Activated naive CD8-positive, alpha-beta T cell treated with anti-CD3 and anti-CD28 coated beads, Interleukin-2, amount 10 ng/mL, durations not matched to agents 7 days and 5 days (primary cell): ENCODE measurements around the gene CPED1. TPM values are rescaled to one million over a fixed set of nuclear protein-coding genes. Genes with fewer than 3 reads are reported as not detected.
"Not testable (repeated sequence)": the region's sequence is repeated elsewhere in the genome, so short reads cannot be mapped to it uniquely, and the experiment has no call there.

ENCODE experiments used
- ATAC-seq: fragments of 150-1000 bp; cut with Tn5 transposase; one replicate; pipeline ENCODE4 v1.10.0; 2021; ENCODE audit warnings: low read depth, moderate library complexity
- POLR2A ChIA-PET: fragments of 350-600 bp; sonication (Branson Sonifier 250); formaldehyde crosslinking; loops from one replicate; lab custom pipeline; 2021; ENCODE audit warnings: antibody characterized with exemption; lab: Charles Lee
- DNase-seq: peaks from one replicate; pipeline ENCODE4 v3.0.0; 2021
- H3K27ac Mint-ChIP-seq: one replicate; pipeline ENCODE4 v1.8.0; 2022; ENCODE audit warnings: mild to moderate bottlenecking, mixed read lengths
- H3K27me3 Mint-ChIP-seq: one replicate; pipeline ENCODE4 v1.8.0; 2022; ENCODE audit warnings: mild to moderate bottlenecking, moderate library complexity, mixed read lengths
- H3K36me3 Mint-ChIP-seq: one replicate; pipeline ENCODE4 v1.8.0; 2021; ENCODE audit warnings: mild to moderate bottlenecking, mixed read lengths
- H3K4me1 Mint-ChIP-seq: one replicate; pipeline ENCODE4 v1.8.0; 2021; ENCODE audit warnings: mixed read lengths
- H3K4me3 Mint-ChIP-seq: one replicate; pipeline ENCODE4 v1.8.0; 2022; ENCODE audit warnings: mild to moderate bottlenecking, moderate library complexity, mixed read lengths
- H3K9me3 Mint-ChIP-seq: one replicate; pipeline ENCODE4 v1.8.0; 2021; ENCODE audit warnings: mixed read lengths
- total RNA-seq, 2 experiments: library from RNA; stranded (reverse); gene quantifications; one replicate each; pipeline ENCODE4 v1.2.3, GENCODE V29; 2021

The CPED1 gene
- total RNA-seq, 2 experiments from 2014 or later: not detected

DNA sequence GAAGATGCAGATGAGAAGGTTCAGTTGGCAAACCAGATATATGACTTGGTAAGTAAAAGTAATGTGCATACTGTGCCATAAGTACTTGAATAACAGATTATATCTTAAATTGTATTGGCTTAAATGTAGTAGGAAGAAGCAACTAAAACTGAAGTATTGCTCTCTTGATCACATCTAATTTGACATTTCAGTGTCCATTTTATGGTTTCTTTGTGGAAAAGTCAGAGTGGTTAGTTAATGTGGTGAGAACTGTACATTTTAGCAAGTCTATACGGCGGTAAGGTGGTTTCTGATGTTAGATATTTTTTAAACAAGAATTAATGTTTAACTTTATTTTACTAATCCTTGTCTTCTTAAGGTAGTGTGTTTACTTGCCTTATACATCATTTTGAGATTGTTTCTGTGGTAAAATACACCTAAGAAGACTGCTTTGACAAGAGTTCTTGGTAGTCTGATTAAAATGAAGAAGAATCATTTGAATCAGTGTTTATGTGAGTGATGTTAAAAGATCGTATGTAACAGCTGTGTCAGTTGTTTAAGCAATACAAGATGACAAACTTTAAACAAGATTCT, 32.8 kb upstream of the CPED1 start:
- Mint-ChIP-seq H3K36me3 (peaks cover 26% of the 10 kb centered on the region), H3K4me1 (peaks cover 9% of the 10 kb centered on the region), H3K27ac (no peak overlapping the region), H3K27me3 (no peaks in the 10 kb centered on the region), H3K4me3 (no peak overlapping the region), H3K9me3 (no peaks in the 10 kb centered on the region)
- DNase-seq: no peak
- POLR2A ChIA-PET: no interaction called here
- ATAC-seq: no peak

DNA sequence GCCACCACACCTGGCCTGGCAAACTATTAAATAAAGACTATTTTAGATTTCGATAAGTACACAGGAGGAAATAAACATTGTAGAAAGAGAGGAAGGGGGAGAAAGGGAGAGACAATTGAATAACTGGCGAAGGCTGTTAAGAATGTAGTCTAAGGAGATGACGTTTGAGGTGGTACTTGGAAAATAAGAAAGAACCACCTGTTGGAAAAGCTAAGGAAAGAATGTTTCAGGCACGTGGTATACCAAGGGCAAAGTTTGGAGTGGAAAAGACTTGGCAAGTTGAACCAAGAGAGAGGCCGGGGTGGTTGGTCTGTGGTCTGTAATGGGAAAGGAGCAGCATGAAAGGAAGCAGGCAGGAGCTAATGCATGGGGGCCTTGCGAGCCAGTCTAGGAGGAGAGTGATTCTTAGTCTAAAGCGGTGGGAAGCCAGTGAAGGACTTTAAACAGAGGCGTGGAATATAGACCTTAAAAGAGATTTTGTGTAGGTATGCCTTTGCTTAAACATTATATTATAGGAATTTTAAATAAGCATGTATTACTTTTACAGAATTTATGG, 28.5 kb upstream of the CPED1 start:
- H3K4me1 Mint-ChIP-seq: peaks cover 4% of the 10 kb centered on the region
- H3K4me3 Mint-ChIP-seq: no peak overlapping the region
- POLR2A ChIA-PET: interaction anchor here (1.0 kb wide), 1 partner anchor 9 kb away, joined by 4 read pairs; the partner anchor contains the start of gene ING3
- no peak overlapping the region for H3K27ac Mint-ChIP-seq
- DNase-seq (no peak), ATAC-seq (no peak)
- H3K36me3 Mint-ChIP-seq: peaks cover 26% of the 10 kb centered on the region
- no peaks in the 10 kb centered on the region for H3K27me3 Mint-ChIP-seq
- no peaks in the 10 kb centered on the region for H3K9me3 Mint-ChIP-seq

DNA sequence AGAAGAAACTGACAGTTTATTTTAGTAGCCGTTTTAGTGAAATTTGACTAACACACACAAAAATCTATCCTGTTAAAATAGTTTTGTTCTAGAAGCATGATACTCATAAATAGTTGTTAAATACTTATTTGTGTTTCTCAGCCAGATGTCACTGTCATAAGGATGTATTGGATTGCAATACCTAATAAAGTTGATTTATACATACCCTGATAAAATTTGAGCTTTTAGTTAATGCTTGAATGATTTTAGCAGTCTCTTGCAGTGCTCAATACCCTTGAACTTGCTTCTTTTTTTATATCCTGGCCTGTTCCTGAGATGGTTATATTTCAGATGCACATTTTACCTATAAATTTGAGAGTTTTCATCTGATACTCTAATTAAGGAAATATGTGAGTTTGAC, 27.8 kb upstream of the CPED1 start:
- H3K36me3 Mint-ChIP-seq: peaks cover 24% of the 10 kb centered on the region
- no peak for DNase-seq
- H3K27ac Mint-ChIP-seq: no peak overlapping the region
- peaks cover 4% of the 10 kb centered on the region for H3K4me1 Mint-ChIP-seq
- no peak for ATAC-seq
- no peaks in the 10 kb centered on the region for H3K9me3 Mint-ChIP-seq
- no peak overlapping the region for H3K4me3 Mint-ChIP-seq
- no peaks in the 10 kb centered on the region for H3K27me3 Mint-ChIP-seq
- POLR2A ChIA-PET: interaction anchor here (1.0 kb wide), 1 partner anchor 10 kb away, joined by 4 read pairs; the partner anchor contains the start of gene ING3

DNA sequence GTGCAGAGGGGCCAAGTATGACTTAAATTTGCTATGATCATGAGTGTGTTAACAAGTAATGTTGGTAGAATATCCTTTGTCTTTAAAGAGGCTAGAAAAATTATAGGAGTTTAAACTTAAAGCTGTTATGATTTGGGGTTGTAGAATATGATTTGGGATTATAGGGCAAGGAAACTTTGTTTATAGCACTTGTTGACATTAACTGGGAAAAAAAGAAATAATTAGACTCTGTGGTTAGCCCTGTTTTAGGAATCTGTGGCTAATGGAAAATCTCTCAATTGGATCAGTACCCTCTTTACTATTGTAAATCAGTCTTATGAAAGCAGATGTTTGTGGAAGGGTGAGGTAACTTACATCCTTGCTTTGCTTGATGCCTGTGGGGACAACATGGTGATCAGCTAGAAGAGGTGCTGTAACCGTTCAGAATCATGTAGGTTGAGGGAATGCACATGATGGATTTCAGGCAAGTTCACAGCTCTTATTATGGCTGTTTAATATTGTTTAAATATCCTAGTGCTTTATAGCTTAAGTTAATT, 26.8 kb upstream of the CPED1 start:
- no peak for DNase-seq
- no peak overlapping the region for H3K4me3 Mint-ChIP-seq
- POLR2A ChIA-PET: no interaction called here
- H3K27ac Mint-ChIP-seq: no peak overlapping the region
- H3K9me3 Mint-ChIP-seq: no peaks in the 10 kb centered on the region
- no peak for ATAC-seq
- H3K27me3 Mint-ChIP-seq: no peaks in the 10 kb centered on the region
- H3K4me1 Mint-ChIP-seq: peaks cover 4% of the 10 kb centered on the region
- H3K36me3 Mint-ChIP-seq: peaks cover 28% of the 10 kb centered on the region

DNA sequence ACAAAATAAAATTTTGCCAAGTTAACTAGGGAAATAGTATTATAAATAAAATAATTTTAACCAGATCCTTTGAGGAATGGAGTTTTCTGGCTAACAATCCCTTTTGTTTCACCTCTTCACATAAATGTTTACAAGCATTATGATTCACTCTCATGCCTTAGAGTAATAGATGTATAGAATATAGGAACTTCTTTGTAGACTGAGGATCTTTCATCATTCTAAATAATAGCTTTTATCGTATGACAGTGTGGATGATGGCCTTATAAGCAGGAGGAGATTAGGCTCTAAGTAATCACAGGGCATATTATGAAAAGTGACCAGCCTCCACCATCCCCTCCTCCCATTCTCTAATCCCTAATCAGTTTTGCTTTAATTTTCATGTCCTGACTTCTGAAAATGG, 24.4 kb upstream of the CPED1 start:
- no peak for ATAC-seq
- H3K36me3 Mint-ChIP-seq: peaks cover 26% of the 10 kb centered on the region
- H3K9me3 Mint-ChIP-seq: no peaks in the 10 kb centered on the region
- POLR2A ChIA-PET: no interaction called here
- no peak overlapping the region for H3K4me3 Mint-ChIP-seq
- H3K27ac Mint-ChIP-seq: no peak overlapping the region
- DNase-seq: no peak
- H3K27me3 Mint-ChIP-seq: no peaks in the 10 kb centered on the region
- peaks cover 4% of the 10 kb centered on the region for H3K4me1 Mint-ChIP-seq

DNA sequence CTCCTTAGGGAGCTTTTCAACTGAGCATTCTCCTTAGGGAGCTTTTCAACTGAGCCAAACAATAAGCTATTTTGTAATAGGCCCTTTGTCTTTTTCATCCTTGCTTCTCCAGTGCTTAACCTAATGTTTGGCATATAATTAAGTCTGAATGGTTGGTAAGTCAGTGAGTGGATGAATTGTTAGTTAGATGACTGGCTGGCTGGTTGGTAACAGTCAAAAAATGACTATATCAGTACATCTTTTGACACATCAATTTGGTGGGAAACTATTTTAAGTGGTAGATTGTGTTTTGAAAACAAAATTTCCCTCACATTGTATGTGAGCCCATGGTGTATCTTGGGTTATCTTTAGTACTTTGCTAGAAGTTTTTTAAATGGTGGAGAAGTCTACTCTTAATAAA, 21.6 kb upstream of the CPED1 start:
- Mint-ChIP-seq H3K9me3 (no peaks in the 10 kb centered on the region), H3K4me1 (no peaks in the 10 kb centered on the region), H3K36me3 (peaks cover 26% of the 10 kb centered on the region), H3K27me3 (no peaks in the 10 kb centered on the region), H3K4me3 (no peak overlapping the region), H3K27ac (no peak overlapping the region)
- ATAC-seq (no peak), DNase-seq (no peak)
- POLR2A ChIA-PET: no interaction called here

DNA sequence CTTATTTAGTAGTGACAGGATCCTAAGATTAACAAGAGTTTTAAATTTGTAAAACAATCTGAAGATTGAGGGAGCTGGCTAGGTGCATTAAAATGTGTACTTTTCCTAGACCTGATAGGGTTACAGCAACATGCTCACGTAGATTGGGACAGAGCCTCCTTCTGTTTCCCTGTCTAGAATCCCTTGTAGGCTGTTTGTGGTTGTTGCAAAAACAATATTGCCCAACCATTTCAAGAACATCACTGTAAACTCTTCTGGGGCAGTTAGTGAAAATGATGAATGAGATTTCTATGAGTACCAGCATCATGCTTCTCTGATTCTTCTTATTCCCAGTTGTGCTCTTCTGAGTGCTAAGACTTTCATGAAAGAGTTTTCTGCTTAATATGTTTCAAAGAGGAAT, 14.7 kb upstream of the CPED1 start:
- Mint-ChIP-seq H3K36me3 (peaks cover 20% of the 10 kb centered on the region), H3K4me3 (no peak overlapping the region), H3K9me3 (no peaks in the 10 kb centered on the region), H3K27ac (no peak overlapping the region), H3K4me1 (peaks cover 1% of the 10 kb centered on the region), H3K27me3 (no peaks in the 10 kb centered on the region)
- DNase-seq (no peak), ATAC-seq (no peak)
- POLR2A ChIA-PET: no interaction called here

DNA sequence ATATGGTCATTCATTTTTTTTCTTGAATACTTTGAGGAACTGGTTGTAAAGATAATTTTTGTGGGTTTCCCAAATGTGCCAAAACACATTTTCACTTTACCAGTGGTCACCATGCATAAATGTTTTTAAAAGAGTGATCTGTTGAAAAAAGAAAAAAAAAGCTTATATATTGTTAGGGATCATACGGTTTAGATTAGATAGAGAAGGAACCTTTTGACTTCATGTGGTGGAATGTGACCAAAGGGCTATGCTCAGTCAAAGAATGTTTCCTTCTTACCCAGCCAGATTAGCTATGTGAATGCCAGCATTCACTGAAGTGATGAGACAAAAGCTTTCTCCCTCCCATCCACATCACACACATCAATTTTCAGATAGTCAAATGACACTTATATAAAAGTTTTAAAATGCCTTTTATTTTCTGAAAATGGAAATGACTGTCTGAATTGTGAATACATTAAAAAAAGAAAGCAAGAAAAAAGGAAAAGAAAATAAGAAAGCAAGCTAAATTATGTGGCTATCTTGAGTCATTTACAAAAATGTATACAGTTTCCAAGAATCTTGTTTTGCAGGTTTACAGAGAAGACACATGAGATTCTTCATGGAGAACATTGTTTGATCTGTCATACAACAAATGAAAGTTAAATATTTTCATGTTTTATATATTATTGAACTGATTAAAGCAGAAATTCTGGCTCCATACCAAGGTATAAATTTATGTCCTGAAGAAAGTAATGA, 8.6 kb upstream of the CPED1 start:
- Mint-ChIP-seq H3K9me3 (no peaks in the 10 kb centered on the region), H3K4me3 (no peak overlapping the region), H3K27ac (no peak overlapping the region), H3K4me1 (peaks cover 5% of the 10 kb centered on the region), H3K27me3 (no peaks in the 10 kb centered on the region), H3K36me3 (peaks cover 5% of the 10 kb centered on the region)
- POLR2A ChIA-PET: no interaction called here
- DNase-seq (no peak), ATAC-seq (no peak)

DNA sequence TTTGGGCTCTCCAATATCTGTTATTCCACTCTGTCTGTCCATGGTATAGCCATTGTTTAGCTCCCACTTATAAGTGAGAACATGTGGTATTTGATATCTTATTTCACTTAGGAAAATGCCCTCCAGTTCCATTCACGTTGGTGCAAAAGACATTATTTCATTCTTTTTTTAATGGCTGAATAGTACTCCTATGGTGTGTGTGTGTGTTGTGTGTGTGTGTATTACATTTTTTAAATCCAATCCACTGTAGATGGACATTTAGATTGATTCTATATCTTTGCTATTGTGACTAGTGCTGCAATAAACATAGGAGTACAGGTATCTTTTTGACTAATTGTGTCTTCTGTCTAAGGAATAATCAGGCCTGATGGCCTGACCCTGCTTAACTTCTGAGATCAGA, 7.4 kb upstream of the CPED1 start:
- POLR2A ChIA-PET: no interaction called here
- H3K4me1 Mint-ChIP-seq: peaks cover 5% of the 10 kb centered on the region
- H3K9me3 Mint-ChIP-seq: no peaks in the 10 kb centered on the region
- H3K4me3 Mint-ChIP-seq: no peak overlapping the region
- H3K36me3 Mint-ChIP-seq: peaks cover 3% of the 10 kb centered on the region
- no peak overlapping the region for H3K27ac Mint-ChIP-seq
- ATAC-seq: no peak
- DNase-seq: no peak
- H3K27me3 Mint-ChIP-seq: no peaks in the 10 kb centered on the region

DNA sequence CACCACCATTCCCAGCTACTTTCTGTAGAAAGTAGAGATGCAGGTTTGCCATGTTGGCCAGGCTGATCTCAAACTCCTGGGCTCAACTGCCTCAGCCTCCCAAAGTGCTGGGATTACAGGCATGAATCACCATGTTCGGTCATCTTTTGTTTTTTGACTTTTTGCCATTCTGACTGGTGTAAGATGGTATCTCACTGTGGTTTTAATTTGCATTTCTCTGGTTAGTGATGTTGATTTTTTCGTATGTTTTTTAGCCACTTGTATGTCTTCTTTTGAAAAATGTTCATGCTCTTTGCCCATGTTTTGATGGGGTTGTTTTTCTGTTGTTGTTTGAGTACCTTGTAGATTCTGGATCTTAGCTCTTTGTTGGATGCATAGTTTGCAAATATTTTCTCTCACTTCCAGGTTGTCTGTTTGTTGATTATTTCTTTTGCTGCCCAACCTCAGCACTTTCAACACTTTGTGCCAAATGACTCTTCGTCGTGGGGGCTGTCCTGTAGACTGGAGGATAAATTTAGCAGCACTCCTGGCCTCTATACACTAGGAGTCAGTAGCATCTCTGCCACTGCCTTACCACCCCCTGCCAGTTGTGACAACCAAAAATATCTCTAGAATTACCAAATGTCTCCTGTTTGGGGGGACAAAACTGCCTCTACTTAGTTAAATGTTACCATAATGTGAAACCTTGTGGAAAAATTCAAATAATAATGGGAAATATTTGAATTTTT, 6.5 kb upstream of the CPED1 start:
- H3K9me3 Mint-ChIP-seq: no peaks in the 10 kb centered on the region
- ATAC-seq (no peak), DNase-seq (no peak)
- peaks cover 3% of the 10 kb centered on the region for H3K36me3 Mint-ChIP-seq
- H3K27me3 Mint-ChIP-seq: no peaks in the 10 kb centered on the region
- H3K4me3 Mint-ChIP-seq: no peak overlapping the region
- no peak overlapping the region for H3K27ac Mint-ChIP-seq
- POLR2A ChIA-PET: no interaction called here
- H3K4me1 Mint-ChIP-seq: peaks cover 5% of the 10 kb centered on the region

DNA sequence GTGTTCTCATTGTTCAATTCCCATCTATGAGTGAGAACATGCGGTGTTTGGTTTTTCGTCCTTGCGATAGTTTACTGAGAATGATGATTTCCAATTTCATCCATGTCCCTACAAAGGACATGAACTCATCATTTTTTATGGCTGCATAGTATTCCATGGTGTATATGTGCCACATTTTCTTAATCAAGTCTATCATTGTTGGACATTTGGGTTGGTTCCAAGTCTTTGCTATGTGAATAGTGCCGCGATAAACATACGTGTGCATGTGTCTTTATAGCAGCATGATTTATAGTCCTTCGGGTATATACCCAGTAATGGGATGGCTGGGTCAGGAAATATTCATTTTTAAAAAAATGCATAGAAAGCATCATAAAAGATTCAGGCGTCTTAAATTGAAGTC, 4.9 kb upstream of the CPED1 start:
- H3K36me3 Mint-ChIP-seq, DNase-seq, ATAC-seq, POLR2A ChIA-PET, H3K9me3 Mint-ChIP-seq, H3K27me3 Mint-ChIP-seq, H3K4me3 Mint-ChIP-seq, H3K27ac Mint-ChIP-seq: not testable (repeated sequence)
- peaks cover 11% of the 10 kb centered on the region for H3K4me1 Mint-ChIP-seq

DNA sequence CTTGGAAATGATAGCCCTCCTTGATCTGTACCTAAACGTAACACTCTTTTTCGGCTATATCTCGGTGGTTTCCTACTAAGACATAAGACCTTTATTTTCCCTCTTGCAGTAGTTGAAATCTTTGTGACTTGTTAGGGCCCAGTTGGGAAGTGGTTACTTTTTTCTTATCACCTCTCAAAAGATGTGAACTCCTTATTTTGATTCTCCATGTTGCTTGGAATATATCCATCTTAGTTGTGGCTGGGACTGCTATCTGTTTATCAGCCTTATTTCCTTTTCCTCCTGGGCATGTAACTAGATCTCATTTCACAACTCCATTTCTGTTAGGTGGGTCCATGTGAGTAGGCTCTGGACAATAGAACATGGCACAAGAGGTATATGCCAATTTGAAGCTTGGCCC, 4.1 kb upstream of the CPED1 start:
- ATAC-seq: no peak
- no peak for DNase-seq
- H3K36me3 Mint-ChIP-seq: no peaks in the 10 kb centered on the region
- H3K9me3 Mint-ChIP-seq: no peaks in the 10 kb centered on the region
- peaks cover 16% of the 10 kb centered on the region for H3K27me3 Mint-ChIP-seq
- no peak overlapping the region for H3K4me3 Mint-ChIP-seq
- H3K4me1 Mint-ChIP-seq: peaks cover 17% of the 10 kb centered on the region
- POLR2A ChIA-PET: no interaction called here
- H3K27ac Mint-ChIP-seq: no peak overlapping the region

DNA sequence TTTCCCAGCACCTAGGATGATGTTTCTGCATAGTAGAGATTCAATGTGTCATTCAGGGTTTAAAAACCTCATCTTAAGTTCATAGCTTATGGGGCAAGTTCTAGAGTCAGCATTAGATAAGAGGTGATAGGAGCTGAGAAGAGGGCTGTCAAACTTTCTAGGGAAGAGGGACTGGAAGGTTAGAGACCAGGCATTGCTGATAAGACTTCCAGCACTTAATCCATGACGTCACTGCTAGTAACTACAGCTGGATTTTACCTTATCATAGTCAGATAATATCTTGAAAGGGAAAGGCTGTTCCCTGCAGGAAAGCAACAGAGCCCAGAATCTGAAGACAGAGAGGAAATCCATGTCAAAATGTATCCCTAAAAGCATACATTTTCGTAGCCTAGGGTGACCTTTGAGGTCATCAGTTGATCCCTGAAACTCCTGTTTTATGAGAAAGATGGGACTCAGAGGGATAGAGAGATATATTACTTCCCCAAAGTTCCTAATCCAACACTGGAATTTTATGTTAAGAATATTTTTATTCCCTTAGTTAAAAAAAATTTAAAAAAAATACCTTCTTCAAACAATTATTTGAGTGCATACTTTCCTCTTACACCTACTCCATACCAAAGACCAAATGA, 3.3 kb upstream of the CPED1 start:
- Mint-ChIP-seq H3K36me3 (no peaks in the 10 kb centered on the region), H3K4me1 (peaks cover 17% of the 10 kb centered on the region), H3K9me3 (no peaks in the 10 kb centered on the region), H3K27me3 (peaks cover 24% of the 10 kb centered on the region), H3K4me3 (no peak overlapping the region), H3K27ac (no peak overlapping the region)
- DNase-seq (no peak), ATAC-seq (no peak)
- POLR2A ChIA-PET: no interaction called here
